ENCODE data around the gene METTL23.
"Not testable (repeated sequence)": the region's sequence is repeated elsewhere in the genome, so short reads cannot be mapped to it uniquely, and the experiment has no call there.

Gene METTL23

DNA sequence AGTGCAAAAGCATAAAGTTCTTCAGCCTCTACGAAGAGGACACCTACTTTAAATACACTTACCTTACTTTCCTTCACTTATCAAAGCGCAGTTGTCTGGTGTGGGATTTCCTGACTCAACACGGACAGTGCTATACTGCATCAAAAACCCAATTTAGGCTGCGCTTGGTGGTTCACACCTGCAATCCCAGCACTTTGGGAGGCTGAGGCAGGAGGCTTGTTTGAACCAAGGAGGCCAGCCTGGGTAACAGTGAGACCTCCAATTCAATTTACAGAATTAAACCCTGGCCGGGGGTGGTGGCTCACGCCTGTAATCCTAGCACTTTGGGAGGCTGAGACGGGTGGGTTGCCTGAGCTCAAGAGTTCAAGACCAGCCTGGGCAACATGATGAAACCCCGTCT, 4.4 kb upstream of the METTL23 start:
- Histone ChIP-seq H3K27me3 (replicated peaks; ENCODE audit: control insufficient read depth, insufficient read depth, low read length) (no peaks in the 10 kb centered on the region), H3K4me3 (replicated peaks; ENCODE audit: low read depth, low read length) (no peak overlapping the region), H3K36me3 (ENCODE audit: control insufficient read depth, insufficient read depth, low read length) (peaks cover 30% of the 10 kb centered on the region)
- no peak for DNase-seq (ENCODE audit: extremely low read depth, insufficient read length)
- TF ChIP-seq, protein P1, sequence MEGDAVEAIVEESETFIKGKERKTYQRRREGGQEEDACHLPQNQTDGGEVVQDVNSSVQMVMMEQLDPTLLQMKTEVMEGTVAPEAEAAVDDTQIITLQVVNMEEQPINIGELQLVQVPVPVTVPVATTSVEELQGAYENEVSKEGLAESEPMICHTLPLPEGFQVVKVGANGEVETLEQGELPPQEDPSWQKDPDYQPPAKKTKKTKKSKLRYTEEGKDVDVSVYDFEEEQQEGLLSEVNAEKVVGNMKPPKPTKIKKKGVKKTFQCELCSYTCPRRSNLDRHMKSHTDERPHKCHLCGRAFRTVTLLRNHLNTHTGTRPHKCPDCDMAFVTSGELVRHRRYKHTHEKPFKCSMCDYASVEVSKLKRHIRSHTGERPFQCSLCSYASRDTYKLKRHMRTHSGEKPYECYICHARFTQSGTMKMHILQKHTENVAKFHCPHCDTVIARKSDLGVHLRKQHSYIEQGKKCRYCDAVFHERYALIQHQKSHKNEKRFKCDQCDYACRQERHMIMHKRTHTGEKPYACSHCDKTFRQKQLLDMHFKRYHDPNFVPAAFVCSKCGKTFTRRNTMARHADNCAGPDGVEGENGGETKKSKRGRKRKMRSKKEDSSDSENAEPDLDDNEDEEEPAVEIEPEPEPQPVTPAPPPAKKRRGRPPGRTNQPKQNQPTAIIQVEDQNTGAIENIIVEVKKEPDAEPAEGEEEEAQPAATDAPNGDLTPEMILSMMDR (IDR thresholded peaks at IDR 0.05; ENCODE audit: insufficient read depth, low read length, poor library complexity, severe bottlenecking), result no peak

GRCh38 chr17:76722977-76723376, 3.7 kb upstream of the METTL23 start:
- H3K27me3 ChIP-seq (replicated peaks; ENCODE audit: control insufficient read depth, insufficient read depth, low read length); DNase-seq (ENCODE audit: extremely low read depth, insufficient read length); H3K4me3 ChIP-seq (replicated peaks; ENCODE audit: low read depth, low read length): not testable (repeated sequence)
- H3K36me3 ChIP-seq (ENCODE audit: control insufficient read depth, insufficient read depth, low read length), result peaks cover 29% of the 10 kb centered on the region

DNA sequence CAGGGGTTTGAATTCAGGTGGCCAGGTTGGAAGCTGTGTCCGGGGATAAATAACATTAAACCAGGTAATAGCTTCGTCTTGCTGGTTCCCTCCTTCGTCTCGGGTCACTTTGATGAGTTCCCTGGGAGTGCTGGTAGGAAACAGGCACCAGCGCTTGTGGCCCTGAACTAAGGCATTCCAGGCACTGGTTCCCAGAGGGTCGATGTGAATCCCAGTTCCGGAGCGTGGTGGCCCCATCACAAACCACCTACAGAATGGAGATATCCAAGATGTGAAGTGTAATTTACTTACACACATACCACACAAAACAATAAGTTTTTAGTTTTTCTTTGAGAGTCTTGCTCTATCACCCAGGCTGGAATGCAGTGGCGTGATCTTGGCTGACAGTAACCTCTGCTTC, 2.8 kb upstream of the METTL23 start:
- H3K36me3 ChIP-seq (ENCODE audit: control insufficient read depth, insufficient read depth, low read length), result peaks cover 24% of the 10 kb centered on the region
- TF ChIP-seq, protein P1 (IDR thresholded peaks at IDR 0.05; ENCODE audit: insufficient read depth, low read length, poor library complexity, severe bottlenecking), result no peak
- DNase-seq (ENCODE audit: extremely low read depth, insufficient read length), result no peak

DNA sequence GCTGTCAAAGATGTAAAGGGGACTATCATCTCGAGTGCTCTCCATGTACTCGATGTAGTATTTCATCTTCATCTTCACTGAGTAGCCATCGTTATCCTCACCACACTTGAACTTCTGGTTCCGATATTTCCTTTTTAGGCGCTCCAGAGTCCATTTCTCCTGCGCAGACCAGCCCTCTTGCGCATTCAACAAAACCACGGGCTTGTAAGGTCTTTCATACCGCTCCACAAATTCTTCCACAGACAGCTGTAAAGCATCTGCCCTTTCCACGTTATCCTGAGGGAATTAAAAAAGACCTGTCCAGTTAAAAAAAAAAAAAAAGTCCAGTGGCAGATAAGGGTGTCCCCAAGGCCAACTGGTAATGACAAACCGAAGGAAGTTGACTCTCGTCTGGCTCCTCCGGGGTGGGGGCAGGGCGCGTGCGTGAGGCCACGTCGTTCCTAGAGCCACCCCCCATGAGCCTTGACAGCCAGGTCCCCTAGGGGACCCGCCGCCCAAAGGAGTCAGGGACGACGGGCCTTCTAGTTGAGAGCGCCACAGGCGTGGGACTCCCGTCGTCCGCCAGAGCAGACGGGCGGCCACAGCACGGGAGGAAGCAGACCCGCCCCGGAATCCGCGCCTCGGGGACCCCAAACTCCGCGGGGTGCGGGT, 934 bp upstream of the METTL23 start:
- DNase-seq (ENCODE audit: extremely low read depth, insufficient read length), result peak; percentile 79
- no peaks in the 10 kb centered on the region for H3K27me3 ChIP-seq (replicated peaks; ENCODE audit: control insufficient read depth, insufficient read depth, low read length)
- peak overlapping the region; percentile 93 for H3K4me3 ChIP-seq (replicated peaks; ENCODE audit: low read depth, low read length)
- H3K36me3 ChIP-seq (ENCODE audit: control insufficient read depth, insufficient read depth, low read length), result peaks cover 18% of the 10 kb centered on the region
- TF ChIP-seq, protein P1 (IDR thresholded peaks at IDR 0.05; ENCODE audit: insufficient read depth, low read length, poor library complexity, severe bottlenecking), result no peak

More for the DNA sequence above, 2.8 kb upstream of the METTL23 start:
- Histone ChIP-seq H3K4me3 (replicated peaks; ENCODE audit: low read depth, low read length) (no peak overlapping the region), H3K27me3 (replicated peaks; ENCODE audit: control insufficient read depth, insufficient read depth, low read length) (no peaks in the 10 kb centered on the region)

DNA sequence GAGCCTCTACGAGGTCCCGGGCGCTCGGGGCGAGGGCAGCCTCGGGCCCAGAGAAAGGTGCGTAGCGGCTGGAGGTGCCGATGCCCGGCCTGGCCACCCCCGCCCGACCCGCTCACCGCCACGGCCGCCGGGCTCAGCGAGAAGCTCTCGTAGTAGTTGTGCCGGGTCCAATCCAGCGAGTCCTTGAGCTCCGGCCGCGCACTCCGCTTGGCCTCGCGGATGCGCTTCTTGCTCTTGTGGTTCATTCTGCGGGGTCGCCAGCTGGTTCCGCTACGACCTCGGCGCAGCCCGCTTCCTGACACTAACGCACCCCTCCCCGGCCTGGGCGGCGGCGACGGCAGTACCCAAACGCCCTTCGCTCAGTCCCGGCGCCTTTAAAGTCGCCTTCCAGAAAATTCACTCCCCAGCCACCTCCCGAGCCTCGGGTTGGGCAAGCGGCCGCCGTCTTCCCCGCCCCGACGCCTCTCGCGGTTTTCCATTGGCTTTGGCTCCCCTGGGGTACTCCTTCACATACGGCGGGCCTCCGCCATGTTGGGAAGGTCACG, 336 bp upstream of the METTL23 start, which contains the start of gene JMJD6:
Gene JMJD6 (minus strand): TSS at position 376 of the 545 bp plus-strand sequence. CDS start 131 bp downstream, at position 245.
- Histone ChIP-seq H3K27me3 (replicated peaks; ENCODE audit: control insufficient read depth, insufficient read depth, low read length) (no peaks in the 10 kb centered on the region), H3K4me3 (replicated peaks; ENCODE audit: low read depth, low read length) (peak within 1 kb of the TSS; percentile 93), H3K36me3 (ENCODE audit: control insufficient read depth, insufficient read depth, low read length) (peaks cover 17% of the 10 kb centered on the region)
- DNase-seq (ENCODE audit: extremely low read depth, insufficient read length), result peak; percentile 96
- TF ChIP-seq, protein P1 (IDR thresholded peaks at IDR 0.05; ENCODE audit: insufficient read depth, low read length, poor library complexity, severe bottlenecking), result no peak

DNA sequence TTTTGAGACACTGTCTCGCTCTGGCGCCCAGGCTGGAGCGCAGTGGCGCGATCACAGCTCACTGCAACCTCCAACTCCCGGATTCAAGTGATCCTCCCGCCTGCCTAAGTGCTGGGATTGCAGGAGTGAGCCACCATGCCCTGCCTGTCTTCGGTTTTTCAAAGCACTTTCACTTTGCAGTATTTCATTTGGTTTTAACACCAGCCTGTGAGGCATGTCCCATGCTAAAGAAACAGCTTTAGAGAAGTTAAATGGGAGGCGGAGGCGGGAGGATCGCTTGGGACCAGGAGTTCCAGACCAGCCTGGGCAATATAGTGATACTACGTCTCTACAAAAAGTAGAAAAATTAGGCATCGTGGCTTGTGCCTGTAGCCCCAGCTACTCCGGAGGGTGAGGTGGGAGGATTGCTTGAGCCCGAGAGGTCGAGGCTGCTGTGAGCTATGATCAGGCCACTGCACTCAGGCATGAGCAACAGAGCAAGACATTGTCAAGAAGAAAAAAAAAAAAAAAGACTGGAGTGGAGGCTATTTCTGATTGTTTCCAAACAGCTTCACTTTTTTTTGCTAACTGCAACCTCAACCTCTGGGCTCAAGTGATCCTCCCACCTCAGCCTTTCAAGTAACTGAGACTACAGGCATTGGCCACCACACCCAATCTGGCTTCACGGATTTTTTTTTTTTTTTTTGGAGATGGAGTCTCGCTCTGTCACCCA, 1.3 kb downstream of the METTL23 start:
- Histone ChIP-seq H3K36me3 (ENCODE audit: control insufficient read depth, insufficient read depth, low read length) (peaks cover 7% of the 10 kb centered on the region), H3K27me3 (replicated peaks; ENCODE audit: control insufficient read depth, insufficient read depth, low read length) (no peaks in the 10 kb centered on the region), H3K4me3 (replicated peaks; ENCODE audit: low read depth, low read length) (peak overlapping the region; percentile 93)
- DNase-seq (ENCODE audit: extremely low read depth, insufficient read length), result peak; percentile 44
- TF ChIP-seq, protein P1 (IDR thresholded peaks at IDR 0.05; ENCODE audit: insufficient read depth, low read length, poor library complexity, severe bottlenecking), result no peak

DNA sequence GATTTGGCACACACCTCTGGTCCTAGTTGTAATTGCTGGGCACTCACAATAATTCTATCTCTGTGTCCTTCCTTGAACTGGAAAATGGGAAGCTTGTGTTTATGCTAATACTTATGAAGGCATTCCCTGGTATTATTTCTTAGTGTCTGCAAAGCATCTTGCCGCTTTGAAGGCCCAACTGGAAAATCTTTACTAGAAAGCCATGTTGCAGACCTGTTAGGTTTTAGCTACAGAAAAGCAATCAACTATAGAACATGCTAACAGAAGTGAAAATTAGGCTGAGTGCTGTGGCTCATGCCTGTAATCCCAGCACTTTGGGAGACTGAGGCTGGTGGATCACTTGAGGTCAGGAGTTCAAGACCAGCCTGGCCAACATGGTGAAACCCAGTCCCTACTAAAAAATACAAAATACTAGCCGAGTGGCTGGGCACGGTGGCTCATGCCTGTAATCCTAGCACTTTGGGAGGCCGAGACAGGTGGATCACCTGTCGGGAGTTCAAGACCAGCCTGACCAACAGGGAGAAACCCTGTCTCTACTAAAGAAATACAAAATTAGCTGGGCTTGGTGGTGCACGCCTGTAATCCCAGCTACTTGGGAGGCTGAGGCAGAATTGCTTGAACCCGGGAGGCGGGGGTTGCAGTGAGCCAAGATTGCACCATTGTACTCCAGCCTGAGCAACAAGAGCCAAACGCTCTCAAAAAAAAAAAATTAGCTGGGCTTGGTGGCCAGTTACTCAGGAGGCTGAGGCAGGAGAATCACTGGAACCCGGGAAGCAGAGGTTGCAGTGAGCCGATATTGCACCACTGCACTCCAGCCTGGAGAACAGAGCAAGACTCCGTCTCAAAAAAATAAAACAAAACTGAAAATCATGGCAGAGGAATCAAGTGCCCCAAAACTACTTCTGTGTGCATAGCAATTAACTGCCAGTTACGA, 5.4 kb downstream of the METTL23 start:
- H3K27me3 ChIP-seq (replicated peaks; ENCODE audit: control insufficient read depth, insufficient read depth, low read length); DNase-seq (ENCODE audit: extremely low read depth, insufficient read length); H3K4me3 ChIP-seq (replicated peaks; ENCODE audit: low read depth, low read length): not testable (repeated sequence)
- peaks cover 15% of the 10 kb centered on the region for H3K36me3 ChIP-seq (ENCODE audit: control insufficient read depth, insufficient read depth, low read length)
